ENCODE measurements around the gene AMY1C.
A peak's percentile ranks its signal among the peaks of the same experiment; 100 is the strongest.
"Not testable (repeated sequence)": the region's sequence is repeated elsewhere in the genome, so short reads cannot be mapped to it uniquely, and the experiment has no call there.

The AMY1C gene

GRCh38 chr1:103749598-103749997 lies at the start of gene AMY1C:
Gene AMY1C, plus strand, starts transcription at chr1:103749898. Its CDS starts 572 bp downstream, at chr1:103750470.
- in situ Hi-C loops (cut with HindIII; ENCODE audit: low pct_ligation_motif_present, low pct_unique_long_range_greater_than_20kb, low sequenced_read_pairs); DNase-seq: not testable (repeated sequence)

DNA sequence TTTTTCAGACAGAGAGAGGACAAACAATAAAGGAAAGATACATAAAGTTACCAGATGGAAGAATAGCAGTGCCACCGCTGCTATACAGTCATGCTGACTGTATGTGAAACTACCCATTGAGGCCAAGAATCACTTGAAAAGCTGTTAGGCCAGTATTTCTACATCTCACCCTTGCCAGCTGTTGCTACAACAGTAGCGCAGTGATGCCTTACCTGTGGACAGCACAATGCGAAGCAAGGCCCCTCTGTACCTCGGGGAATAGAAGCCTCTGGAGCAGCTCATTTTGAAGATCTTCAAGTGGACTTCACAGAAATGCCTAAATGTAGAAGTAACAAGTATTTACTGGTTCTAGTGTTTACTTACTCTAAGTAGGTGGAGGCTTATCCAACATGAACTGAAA lies 49.0 kb upstream of the AMY1C start:
- DNase-seq; in situ Hi-C loops (cut with HindIII; ENCODE audit: low pct_ligation_motif_present, low pct_unique_long_range_greater_than_20kb, low sequenced_read_pairs): not testable (repeated sequence)

DNA sequence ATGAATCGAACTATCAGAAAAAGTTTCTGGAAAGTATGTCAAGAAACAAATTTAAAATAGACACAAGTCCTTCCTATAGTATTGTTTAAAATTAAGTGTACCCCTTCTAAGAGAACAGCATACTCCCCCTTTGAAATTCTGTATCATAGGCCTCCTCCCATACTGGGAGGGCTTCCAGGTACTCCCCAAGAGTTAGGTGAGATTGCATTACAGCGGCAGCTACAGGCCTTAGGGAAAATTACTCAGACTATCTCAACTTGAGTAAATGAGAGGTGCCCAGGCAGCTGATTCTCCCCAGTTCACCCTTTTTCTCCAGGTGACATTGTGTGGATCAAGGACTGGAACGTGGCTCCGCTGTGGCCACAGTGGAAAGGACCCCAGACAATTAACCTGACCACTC lies 48.4 kb upstream of the AMY1C start:
- in situ Hi-C loops (cut with HindIII; ENCODE audit: low pct_ligation_motif_present, low pct_unique_long_range_greater_than_20kb, low sequenced_read_pairs); DNase-seq: not testable (repeated sequence)

DNA sequence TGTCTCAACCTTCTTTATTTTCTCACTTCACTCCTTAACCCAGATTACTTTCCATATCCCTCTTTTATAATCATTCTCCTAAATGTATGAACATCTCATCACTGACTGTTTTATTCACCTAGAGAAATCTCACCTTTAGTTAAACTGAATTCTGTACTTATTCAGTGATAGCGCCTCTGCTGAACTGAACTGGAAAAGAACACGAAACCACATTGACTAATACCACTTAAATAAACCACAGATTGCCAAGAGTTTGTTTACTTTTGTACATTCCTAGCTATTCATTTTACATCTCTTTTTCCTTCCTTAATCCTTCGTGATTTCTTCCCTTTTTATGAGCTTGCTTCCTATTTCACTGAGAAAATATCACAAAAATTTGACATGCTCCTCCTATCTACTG lies 42.0 kb upstream of the AMY1C start:
- in situ Hi-C loops (cut with HindIII; ENCODE audit: low pct_ligation_motif_present, low pct_unique_long_range_greater_than_20kb, low sequenced_read_pairs); DNase-seq: not testable (repeated sequence)

DNA sequence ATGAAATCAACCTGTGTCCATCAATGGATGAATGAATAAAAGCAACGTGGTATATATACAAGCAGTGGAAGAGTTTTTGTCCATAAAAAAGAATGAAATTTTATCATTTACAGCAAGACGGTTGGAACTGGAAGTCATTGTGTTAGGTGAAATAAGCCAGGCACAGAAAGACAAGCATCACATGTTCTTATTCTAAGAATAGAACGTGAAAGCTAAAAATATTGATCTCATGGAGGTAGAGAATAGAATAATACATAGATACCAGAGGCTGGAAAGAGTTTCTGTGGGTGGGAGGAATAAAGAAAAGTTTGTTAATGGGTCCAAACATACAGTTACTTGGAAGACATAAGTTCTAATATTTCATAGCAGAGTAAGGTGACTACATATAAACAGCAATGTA lies 39.3 kb upstream of the AMY1C start:
- DNase-seq; in situ Hi-C loops (cut with HindIII; ENCODE audit: low pct_ligation_motif_present, low pct_unique_long_range_greater_than_20kb, low sequenced_read_pairs): not testable (repeated sequence)

DNA sequence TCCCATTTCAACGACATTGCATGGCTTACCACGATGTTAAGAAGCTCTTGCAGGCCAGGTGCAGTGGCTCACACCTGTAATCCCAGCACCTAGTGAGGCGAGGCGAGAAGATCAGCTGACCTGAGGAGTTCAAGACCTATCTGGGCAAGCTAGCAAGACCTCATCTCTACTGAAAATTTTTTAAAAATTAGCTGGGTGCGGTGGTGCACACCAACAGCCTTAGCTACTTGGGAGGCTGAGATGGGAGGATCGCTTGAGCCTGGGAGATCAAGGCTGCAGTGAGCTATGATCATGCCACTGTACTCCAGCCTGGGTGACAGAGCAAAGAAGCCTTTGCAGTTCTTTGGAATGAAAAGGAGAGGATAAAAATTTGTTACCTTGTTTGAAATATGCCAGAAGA lies 32.3 kb upstream of the AMY1C start:
- in situ Hi-C loops (cut with HindIII; ENCODE audit: low pct_ligation_motif_present, low pct_unique_long_range_greater_than_20kb, low sequenced_read_pairs); DNase-seq: not testable (repeated sequence)

GRCh38 chr1:103721473-103721872 lies 28.2 kb upstream of the AMY1C start:
- DNase-seq; in situ Hi-C loops (cut with HindIII; ENCODE audit: low pct_ligation_motif_present, low pct_unique_long_range_greater_than_20kb, low sequenced_read_pairs): not testable (repeated sequence)

- DNase-seq; in situ Hi-C loops (cut with HindIII; ENCODE audit: low pct_ligation_motif_present, low pct_unique_long_range_greater_than_20kb, low sequenced_read_pairs): not testable (repeated sequence)
Measured at GRCh38 chr1:103735334-103735733, 14.4 kb upstream of the AMY1C start.

DNA sequence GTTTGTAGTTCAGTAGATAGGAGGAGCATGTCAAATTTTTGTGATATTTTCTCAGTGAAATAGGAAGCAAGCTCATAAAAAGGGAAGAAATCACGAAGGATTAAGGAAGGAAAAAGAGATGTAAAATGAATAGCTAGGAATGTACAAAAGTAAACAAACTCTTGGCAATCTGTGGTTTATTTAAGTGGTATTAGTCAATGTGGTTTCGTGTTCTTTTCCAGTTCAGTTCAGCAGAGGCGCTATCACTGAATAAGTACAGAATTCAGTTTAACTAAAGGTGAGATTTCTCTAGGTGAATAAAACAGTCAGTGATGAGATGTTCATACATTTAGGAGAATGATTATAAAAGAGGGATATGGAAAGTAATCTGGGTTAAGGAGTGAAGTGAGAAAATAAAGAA lies 11.7 kb upstream of the AMY1C start:
- DNase-seq; in situ Hi-C loops (cut with HindIII; ENCODE audit: low pct_ligation_motif_present, low pct_unique_long_range_greater_than_20kb, low sequenced_read_pairs): not testable (repeated sequence)

DNA sequence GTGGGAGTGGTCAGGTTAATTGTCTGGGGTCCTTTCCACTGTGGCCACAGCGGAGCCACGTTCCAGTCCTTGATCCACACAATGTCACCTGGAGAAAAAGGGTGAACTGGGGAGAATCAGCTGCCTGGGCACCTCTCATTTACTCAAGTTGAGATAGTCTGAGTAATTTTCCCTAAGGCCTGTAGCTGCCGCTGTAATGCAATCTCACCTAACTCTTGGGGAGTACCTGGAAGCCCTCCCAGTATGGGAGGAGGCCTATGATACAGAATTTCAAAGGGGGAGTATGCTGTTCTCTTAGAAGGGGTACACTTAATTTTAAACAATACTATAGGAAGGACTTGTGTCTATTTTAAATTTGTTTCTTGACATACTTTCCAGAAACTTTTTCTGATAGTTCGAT lies 5.2 kb upstream of the AMY1C start:
- in situ Hi-C loops (cut with HindIII; ENCODE audit: low pct_ligation_motif_present, low pct_unique_long_range_greater_than_20kb, low sequenced_read_pairs); DNase-seq: not testable (repeated sequence)

DNA sequence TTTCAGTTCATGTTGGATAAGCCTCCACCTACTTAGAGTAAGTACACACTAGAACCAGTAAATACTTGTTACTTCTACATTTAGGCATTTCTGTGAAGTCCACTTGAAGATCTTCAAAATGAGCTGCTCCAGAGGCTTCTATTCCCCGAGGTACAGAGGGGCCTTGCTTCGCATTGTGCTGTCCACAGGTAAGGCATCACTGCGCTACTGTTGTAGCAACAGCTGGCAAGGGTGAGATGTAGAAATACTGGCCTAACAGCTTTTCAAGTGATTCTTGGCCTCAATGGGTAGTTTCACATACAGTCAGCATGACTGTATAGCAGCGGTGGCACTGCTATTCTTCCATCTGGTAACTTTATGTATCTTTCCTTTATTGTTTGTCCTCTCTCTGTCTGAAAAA lies 4.7 kb upstream of the AMY1C start:
- in situ Hi-C loops (cut with HindIII; ENCODE audit: low pct_ligation_motif_present, low pct_unique_long_range_greater_than_20kb, low sequenced_read_pairs) = not testable (repeated sequence)

GRCh38 chr1:103748273-103748672 lies 1.4 kb upstream of the AMY1C start:
- in situ Hi-C loops (cut with HindIII; ENCODE audit: low pct_ligation_motif_present, low pct_unique_long_range_greater_than_20kb, low sequenced_read_pairs); DNase-seq: not testable (repeated sequence)

More for the DNA sequence above, 4.7 kb upstream of the AMY1C start:
- not testable (repeated sequence) for DNase-seq

- in situ Hi-C loops (cut with HindIII; ENCODE audit: low pct_ligation_motif_present, low pct_unique_long_range_greater_than_20kb, low sequenced_read_pairs) = no loop called here
- no peak for DNase-seq
Measured at GRCh38 chr1:103761896-103762295, 12.2 kb downstream of the AMY1C start.

DNA sequence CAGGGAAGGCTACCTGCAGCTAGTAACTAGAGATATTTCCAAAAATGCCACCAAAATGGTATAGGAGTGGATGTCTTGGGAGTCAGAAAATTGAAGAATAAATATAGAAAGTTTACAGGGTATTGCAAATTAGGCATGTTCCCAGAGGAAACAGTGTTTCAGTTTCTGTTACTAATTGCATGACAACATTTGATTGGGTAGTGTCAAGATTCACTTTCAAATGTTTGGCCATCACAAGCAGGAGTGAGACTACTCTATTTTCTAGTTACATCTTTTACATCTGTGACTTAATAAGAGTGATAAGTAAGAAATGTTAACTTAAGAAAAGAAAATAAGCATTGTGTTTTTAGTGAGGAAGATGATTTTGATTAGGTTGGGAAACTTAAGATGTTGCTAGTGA lies 30.2 kb downstream of the AMY1C start:
- in situ Hi-C loops (cut with HindIII; ENCODE audit: low pct_ligation_motif_present, low pct_unique_long_range_greater_than_20kb, low sequenced_read_pairs) = no loop called here
- no peak for DNase-seq

DNA sequence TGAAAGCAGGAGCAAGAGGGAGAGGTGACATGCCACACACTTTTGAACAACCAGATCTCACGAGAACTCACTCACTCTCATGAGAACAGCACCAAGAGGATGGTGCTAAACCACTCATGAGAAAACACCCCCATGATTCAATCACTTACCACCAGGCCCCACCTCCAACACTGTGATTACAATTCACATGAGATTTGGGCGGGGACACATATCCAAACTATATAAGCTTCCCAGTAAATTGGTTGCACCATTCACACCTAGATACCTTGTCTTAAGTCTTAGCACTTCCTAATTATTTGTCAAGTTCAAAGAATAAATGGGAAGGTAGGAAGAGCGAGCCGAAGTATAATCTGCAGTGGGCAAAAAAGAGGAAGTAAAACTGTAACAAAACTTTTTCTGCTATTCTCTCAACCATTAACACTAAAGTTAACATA lies 34.3 kb downstream of the AMY1C start:
- in situ Hi-C loops (cut with HindIII; ENCODE audit: low pct_ligation_motif_present, low pct_unique_long_range_greater_than_20kb, low sequenced_read_pairs) = no loop called here
- DNase-seq = no peak

DNA sequence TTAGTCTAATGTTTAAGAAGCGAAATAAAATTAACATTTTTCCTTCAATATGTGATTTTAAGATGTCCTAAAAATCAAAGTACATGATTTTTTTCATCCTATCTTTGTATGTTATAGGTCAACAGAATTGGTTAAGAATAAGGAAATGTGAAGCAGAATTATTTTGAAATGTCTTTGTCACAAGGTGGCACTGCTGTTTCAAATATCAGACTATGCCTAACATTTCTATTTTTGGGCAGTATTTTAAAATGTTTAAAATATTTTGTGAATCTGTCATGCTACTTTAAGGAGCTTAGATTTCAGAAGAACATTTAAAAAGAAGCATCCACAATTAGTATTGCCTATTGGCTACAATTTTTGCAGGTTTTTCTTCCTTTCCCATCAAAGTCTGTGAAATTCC lies 38.7 kb downstream of the AMY1C start:
- peak; percentile 17 for DNase-seq
- in situ Hi-C loops (cut with HindIII; ENCODE audit: low pct_ligation_motif_present, low pct_unique_long_range_greater_than_20kb, low sequenced_read_pairs) = no loop called here

- DNase-seq = no peak
- in situ Hi-C loops (cut with HindIII; ENCODE audit: low pct_ligation_motif_present, low pct_unique_long_range_greater_than_20kb, low sequenced_read_pairs) = no loop called here
Measured at GRCh38 chr1:103790172-103790571, 40.5 kb downstream of the AMY1C start.
